Measurements from ENCODE around the gene DOCK1.

DOCK1 gene

GRCh38 chr10:127368101-127368500, 462.9 kb downstream of the DOCK1 start:
- H3K4me3 ChIP-seq (ENCODE audit: control insufficient read depth, low read depth, low read length), result no peak overlapping the region
- DNase-seq (ENCODE audit: low read depth), result no peak
- TF ChIP-seq CTCF (IDR thresholded peaks at IDR 0.05; ENCODE audit: control insufficient read depth, insufficient read depth, low read depth, low read length, missing control alignments), result no peak

GRCh38 chr10:127368929-127369328, 463.7 kb downstream of the DOCK1 start:
- no peak for TF ChIP-seq CTCF (IDR thresholded peaks at IDR 0.05; ENCODE audit: control insufficient read depth, insufficient read depth, low read depth, low read length, missing control alignments)
- DNase-seq (ENCODE audit: low read depth), result no peak
- H3K4me3 ChIP-seq (ENCODE audit: control insufficient read depth, low read depth, low read length), result no peak overlapping the region

GRCh38 chr10:127370601-127371000, 465.4 kb downstream of the DOCK1 start:
- TF ChIP-seq CTCF (IDR thresholded peaks at IDR 0.05; ENCODE audit: control insufficient read depth, insufficient read depth, low read depth, low read length, missing control alignments), result no peak
- no peak overlapping the region for H3K4me3 ChIP-seq (ENCODE audit: control insufficient read depth, low read depth, low read length)
- DNase-seq (ENCODE audit: low read depth), result no peak

- no peak overlapping the region for H3K4me3 ChIP-seq (ENCODE audit: control insufficient read depth, low read depth, low read length)
- no peak for DNase-seq (ENCODE audit: low read depth)
- no peak for TF ChIP-seq CTCF (IDR thresholded peaks at IDR 0.05; ENCODE audit: control insufficient read depth, insufficient read depth, low read depth, low read length, missing control alignments)
Observed at GRCh38 chr10:127372361-127372760, 467.1 kb downstream of the DOCK1 start.

GRCh38 chr10:127374074-127374680, 468.9 kb downstream of the DOCK1 start:
- no peak overlapping the region for H3K4me3 ChIP-seq (ENCODE audit: control insufficient read depth, low read depth, low read length)
- no peak for DNase-seq (ENCODE audit: low read depth)
- no peak for TF ChIP-seq CTCF (IDR thresholded peaks at IDR 0.05; ENCODE audit: control insufficient read depth, insufficient read depth, low read depth, low read length, missing control alignments)

GRCh38 chr10:127374901-127375300, 469.7 kb downstream of the DOCK1 start:
- H3K4me3 ChIP-seq (ENCODE audit: control insufficient read depth, low read depth, low read length), result no peak overlapping the region
- no peak for DNase-seq (ENCODE audit: low read depth)
- no peak for TF ChIP-seq CTCF (IDR thresholded peaks at IDR 0.05; ENCODE audit: control insufficient read depth, insufficient read depth, low read depth, low read length, missing control alignments)

- no peak overlapping the region for H3K4me3 ChIP-seq (ENCODE audit: control insufficient read depth, low read depth, low read length)
- DNase-seq (ENCODE audit: low read depth), result no peak
- no peak for TF ChIP-seq CTCF (IDR thresholded peaks at IDR 0.05; ENCODE audit: control insufficient read depth, insufficient read depth, low read depth, low read length, missing control alignments)
Observed at GRCh38 chr10:127375461-127375860, 470.2 kb downstream of the DOCK1 start.
